HG03196 (cell line): Measurements from ENCODE around the gene COA8.
A peak's percentile ranks its signal among the peaks of the same experiment; 100 is the strongest.

Experiments
- ATAC-seq: cut with Tn5 transposase; IDR thresholded peaks from one replicate; pipeline ENCODE4 v1.9.1; 2021; ENCODE audit not compliant: unreplicated experiment

COA8 gene, protein sequence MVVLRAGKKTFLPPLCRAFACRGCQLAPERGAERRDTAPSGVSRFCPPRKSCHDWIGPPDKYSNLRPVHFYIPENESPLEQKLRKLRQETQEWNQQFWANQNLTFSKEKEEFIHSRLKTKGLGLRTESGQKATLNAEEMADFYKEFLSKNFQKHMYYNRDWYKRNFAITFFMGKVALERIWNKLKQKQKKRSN

DNA sequence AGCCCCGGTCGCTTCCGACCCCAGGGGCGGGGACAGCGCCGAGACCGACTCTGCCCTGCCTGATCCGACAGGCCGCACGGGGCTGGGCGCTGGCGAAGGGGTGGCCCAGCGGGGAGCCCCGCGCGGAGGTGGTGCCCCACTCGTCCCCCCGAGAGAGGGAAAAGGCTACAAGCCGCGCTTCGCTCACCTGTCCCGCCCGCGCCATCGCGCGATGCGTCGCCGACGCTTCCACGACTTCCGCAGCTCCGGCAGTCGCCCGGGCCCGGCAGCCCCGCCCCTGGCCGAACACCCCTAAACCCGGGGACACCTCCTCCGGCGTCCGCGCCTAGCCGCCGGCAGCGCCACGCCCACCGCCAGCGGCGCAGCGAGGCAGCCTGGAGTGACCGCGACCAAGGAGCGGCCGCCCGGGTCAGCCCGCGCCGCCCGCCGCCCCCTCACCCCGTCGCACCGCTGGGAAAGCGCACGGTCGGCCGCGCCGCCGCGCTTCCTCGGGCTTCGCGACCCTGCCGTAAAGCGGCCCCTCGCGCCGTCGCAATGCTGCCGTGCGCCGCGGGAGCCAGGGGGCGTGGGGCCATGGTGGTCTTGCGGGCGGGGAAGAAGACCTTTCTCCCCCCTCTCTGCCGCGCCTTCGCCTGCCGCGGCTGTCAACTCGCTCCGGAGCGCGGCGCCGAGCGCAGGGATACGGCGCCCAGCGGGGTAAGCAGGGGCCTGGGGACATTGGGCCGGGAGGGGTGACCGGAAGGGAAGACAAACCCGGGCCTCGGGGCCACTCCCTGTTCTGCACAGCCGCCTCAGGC lies at the start of gene COA8, which contains the start of gene BAG5:
TSS of gene COA8 (plus strand) at position 532 of the 797 bp plus-strand sequence. CDS start at position 574, 42 bp downstream.
TSS of gene BAG5 (minus strand) at position 229 of the 797 bp plus-strand sequence. CDS start 1,493 bp downstream, outside the sequence.
- peak; percentile 72 for ATAC-seq

DNA sequence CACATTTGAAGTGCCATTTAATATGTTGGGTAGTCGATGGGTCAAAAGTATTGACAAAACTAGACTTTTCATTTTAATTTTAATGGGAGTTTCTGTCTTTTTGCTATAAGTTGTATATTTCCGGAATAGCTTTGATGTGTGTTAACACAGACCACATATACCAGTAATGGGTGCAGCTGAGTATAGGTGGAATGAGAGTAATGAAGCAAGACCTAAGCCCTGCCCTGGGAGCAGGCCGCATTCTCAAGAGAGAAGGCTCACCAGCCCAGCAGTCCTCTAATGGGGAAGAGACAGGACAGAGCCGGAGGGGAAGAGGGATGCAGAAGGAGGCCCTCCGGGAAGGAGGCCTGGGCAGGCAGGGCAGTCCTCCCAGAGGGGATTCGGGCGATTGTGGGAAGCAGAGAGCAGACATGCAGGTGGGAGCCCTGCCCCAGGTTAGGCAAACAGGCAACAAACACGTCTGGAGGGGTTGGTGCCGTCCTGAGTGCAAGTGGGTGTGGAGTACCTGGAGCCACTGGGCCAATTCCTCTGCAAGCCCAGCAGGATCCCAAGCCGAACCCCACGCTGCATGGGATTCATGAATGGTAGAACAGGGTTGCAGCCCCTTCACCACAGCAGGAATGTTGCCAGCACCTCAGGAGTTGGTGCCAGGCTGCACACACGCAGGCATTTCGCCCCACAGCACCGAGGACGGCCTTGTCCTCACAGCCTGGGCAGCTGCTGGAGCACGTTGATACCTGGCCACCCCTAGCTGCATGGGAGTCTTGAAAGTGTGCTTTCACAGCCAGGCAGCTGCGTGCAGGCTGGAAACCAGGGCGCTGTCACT lies 48.0 kb upstream of the COA8 start:
- ATAC-seq = no peak

DNA sequence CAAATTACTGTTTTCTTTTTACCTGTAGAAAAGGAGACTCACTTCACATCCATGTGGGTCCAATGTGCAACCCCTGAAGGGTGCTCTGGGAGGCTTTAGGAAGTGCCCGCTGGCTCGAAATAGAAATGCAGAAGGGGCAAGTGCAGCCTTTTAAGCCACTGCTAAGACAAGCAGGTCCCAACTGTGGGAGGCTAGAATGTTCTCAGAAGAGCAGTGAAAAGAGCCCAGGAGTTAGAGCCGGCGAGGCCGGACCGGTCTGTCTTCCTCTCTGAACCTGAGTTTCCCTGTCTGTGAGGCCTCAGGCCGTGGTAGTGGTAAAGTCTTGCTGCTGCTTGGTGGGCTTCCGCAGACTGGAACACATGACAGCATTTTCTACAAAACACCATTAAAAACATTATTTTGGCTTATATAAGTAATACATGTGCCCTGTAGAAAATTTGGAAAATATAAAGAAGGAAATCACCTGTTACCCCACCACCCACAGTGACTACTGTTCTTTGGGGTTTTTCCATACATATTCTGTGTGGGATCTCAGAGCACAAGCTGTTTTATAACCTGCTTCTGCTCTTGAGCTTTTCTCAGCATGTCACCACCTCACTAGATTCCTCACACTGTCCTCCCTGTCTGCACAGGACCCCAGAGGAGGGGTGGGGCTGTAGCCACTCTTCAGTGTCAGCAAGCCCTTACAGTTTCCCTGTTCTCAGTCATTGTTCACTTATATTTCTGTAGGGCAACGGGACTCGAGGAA lies 46.2 kb upstream of the COA8 start:
- ATAC-seq = no peak

DNA sequence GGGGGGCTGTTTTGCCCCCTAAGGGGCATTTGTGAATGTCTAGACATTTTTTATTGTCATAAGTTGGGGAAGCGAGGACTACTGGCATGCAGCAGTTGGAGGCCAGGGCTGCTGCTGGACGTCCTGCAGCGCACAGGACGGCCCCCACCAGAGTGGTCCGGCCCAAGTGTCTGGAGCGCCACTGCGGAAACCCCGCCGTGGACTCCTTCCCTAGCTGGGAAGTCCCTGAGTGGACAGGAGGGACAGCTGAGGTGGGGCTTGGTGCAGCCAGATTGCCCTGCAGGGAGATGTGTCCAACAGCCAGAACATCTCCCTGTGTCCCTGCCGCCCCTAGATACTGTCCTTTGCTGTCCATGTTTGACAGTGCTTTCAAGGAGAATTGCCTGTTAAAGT lies 45.6 kb upstream of the COA8 start:
- no peak for ATAC-seq

DNA sequence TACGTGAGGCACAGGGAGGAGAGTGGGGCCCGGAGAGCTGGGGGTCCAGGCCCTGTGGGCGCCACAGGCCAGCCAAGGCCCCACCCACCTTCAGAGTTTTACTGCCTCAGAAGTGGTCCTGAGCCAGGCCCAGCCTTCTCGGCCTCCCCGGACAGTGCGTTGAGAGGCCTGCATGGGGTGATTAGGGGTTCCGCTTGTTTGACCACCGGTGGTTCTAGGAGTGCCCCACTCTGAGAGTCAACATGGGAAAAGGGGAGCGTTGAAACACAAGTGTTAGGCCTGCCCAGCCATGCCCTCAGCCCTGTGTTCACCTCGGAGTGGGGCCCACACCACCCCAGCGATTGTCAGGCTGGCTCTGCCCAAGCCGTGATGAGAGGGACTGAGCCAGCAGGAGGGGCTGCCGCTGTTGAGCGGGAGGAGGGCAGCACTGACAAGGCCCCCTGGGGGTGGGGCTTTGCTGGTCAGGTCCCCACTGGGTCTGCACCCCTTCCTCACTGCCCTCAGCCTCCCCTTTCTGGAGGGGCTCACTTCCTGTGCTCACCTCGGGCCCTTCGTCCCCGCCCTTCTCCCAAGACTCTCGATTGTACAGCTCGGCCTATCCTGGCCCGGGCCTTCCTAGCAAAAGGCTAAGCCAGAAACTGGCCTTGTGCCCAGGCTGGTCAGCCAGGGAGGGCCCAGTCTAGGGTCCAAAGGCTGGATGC lies 44.9 kb upstream of the COA8 start:
- no peak for ATAC-seq

DNA sequence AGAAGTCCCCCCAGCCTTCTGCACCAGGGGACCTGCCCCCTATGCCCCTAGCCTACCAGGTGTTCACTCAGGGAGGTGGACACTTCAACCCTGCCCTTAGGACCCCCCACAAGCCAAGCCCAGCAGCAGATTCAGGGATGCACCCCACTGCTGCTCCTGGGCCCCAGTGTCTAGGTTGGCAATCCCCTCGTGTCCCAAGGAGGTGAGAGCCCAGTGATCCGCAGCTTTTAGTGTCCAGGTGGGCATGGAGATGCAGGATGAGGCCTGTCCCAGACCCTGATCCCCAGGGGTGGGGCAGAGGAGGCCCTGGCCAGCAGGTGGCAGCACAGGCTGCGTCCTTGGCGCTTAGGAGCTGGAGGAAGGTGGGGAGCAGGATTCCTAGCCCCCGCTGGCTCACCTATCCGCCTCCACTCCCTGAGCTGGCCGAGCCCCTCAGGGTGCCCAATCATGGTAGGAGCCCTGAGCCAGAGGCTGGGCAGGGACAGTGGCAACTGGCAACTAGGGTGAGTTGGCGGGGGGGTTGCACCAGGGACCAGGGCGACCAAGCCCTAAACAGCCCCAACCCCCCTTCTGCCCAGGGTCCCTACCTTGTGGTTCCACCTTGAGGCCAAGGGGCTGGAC lies 44.2 kb upstream of the COA8 start:
- no peak for ATAC-seq

DNA sequence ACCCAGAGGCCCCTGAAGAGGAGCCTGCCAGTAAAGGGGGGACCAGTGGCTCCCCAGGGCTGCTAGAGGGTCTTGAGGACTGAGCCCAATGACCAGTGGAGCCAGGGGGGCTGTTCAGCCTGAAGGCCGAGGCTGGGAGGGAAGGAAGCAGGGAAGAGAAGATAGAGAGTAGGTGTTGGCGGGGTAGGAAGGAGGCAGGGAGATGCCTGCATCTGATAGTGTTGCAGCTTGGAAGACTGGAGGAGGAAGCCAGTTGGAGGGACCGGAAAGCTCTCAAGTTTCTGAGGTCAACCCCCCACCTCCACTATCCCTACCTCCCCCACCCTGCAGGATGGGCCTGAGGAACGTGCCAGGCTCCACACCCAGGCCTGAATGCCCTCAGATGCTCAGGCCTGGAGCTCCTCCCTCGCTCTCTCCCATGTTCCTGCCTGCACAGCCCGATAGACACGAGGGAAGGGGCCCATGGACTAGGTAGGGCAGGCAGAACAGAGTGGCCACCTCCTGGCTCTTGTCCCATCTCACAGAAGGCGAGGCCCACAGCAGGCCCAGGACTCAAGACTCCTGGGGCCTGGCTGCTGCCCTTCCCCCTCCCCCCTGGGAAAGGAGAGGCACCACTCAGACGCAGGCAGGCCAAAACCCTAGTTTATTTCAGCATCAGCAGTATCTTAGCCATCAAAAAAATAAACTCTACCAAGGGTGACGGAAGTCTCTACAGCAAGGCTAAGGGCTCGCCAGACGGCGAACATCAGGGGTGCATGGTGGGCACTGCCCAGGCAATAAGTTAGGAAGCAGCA lies 43.5 kb upstream of the COA8 start:
- no peak for ATAC-seq

DNA sequence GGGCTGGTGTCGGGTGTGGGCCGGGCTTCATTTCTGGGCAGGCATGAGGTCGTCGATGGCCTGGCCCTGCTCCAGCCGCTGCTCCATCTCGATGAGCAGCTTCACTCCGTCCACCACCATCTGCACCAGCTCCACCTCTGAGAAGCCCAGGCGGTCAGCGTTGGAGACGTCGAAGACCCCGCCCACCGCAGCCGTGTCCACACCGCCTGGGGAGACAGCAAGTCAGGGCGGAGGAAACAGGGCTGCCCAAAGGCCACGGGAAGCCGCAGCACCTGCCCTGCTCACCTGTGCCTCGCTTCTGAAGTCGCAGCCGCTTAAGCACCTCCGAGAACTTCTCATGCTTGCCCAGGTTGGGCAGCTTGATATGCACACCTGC lies 42.9 kb upstream of the COA8 start:
- ATAC-seq = no peak

DNA sequence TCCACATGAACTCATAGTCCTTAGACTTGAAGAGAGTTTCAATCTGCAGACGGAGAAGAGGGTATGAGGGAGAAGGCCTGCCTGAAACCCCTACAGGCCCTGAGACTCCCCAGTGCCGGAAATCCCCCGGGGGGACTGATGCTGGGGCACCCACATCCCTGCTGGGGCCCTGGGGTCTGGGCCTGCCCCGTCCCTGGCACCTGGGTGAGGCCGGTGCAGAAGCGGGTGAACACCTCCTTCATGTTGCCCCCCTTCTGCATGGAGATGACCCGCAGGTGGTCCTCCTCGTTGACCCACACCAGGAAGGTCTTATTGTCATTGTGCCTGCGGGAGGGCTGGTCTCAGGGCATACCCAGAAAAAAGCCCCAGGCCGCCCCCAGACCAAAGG lies 42.5 kb upstream of the COA8 start:
- no peak for ATAC-seq

DNA sequence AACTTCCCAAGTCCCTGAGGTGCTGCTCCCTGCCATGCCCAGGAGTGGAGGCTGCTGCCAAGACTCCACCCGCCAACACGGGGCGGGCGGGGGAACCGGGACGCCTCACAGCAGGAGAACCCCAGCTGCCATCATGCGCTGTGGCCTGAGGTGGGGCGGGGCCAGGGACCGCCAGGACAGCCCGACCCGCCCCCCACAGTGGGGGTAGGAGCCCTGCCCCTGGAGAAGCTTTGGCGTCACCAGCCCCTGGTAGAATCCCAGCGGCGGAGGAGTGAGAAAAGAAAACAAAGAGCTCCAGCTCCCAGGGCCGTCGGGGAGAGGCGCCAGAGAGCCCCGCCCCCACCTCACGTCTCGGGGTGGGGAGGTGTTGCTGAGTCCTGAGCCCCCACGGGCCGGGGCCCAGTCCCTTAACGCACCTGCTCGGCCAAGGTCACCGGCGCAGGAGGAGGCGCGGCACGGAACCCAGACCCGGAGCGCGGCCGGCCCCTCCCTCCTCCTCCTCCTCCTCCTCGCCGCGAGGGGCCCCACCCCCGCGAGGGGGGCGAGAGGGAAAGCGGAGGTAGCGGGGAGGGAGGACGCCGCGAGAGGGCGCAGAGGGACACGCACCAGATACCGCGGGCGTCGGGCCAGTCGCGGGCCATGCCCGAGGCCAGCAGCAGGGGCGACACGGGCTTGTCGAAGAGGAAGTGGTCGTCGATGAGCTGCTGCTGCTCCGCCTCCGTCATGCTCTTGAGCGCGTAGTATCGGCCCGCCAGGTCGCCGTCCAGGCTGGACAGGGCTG lies 41.9 kb upstream of the COA8 start:
- no peak for ATAC-seq

DNA sequence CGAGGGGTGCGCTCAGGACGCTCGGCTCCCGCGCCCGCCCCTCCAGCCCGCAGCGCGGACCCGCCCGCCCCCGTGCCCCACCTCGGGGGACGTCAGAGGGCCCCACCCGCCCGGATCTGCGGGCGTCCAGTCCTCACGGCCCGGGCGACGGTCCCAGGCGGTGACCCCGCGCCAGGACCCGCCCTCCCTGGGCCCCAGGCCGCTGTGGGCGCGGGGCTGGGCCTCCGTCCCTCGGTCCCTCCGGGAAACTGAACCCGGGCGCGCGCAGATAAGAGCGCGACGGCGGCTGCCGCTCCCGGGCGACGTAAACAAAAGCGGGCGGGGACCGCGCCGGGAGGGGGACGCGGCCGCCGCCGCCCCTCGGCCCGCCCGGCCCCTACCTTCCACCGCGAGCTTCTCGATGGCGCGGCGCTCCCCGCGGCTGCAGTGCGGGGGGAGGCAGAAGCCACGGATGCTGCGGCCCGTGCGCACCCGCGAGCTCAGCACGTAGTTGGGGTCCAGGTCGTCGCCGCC lies 41.3 kb upstream of the COA8 start:
- ATAC-seq = no peak

DNA sequence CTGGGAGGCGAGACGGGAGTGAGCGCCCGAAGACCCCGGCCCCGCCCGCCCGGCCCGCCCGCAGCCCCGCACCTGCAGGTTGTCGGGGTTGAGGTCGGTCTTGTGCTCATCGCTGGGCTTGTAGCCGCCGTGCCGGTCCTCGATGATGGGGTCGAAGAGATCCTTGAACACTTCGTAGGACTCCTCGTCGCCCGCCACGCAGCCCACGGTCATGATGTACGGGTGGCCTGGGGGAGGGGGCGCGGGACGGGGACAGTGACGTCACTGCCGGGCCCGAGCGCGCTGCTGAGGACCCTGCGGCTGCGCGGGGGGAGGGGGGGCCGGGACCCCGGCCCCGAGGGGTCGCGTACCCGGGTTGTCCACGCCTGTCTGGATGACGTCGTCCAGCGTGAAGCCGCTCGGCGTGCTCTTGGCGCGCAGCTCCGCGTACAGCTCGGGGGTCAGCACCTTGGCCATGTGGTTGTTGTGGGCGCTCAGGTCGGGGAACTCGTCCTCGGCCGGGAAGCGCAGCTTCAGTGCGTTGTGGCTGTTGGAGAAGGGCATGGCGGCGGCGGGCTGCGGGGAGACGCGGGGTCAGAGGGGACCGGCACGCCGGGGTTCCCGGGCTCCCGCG lies 40.7 kb upstream of the COA8 start:
- no peak for ATAC-seq

DNA sequence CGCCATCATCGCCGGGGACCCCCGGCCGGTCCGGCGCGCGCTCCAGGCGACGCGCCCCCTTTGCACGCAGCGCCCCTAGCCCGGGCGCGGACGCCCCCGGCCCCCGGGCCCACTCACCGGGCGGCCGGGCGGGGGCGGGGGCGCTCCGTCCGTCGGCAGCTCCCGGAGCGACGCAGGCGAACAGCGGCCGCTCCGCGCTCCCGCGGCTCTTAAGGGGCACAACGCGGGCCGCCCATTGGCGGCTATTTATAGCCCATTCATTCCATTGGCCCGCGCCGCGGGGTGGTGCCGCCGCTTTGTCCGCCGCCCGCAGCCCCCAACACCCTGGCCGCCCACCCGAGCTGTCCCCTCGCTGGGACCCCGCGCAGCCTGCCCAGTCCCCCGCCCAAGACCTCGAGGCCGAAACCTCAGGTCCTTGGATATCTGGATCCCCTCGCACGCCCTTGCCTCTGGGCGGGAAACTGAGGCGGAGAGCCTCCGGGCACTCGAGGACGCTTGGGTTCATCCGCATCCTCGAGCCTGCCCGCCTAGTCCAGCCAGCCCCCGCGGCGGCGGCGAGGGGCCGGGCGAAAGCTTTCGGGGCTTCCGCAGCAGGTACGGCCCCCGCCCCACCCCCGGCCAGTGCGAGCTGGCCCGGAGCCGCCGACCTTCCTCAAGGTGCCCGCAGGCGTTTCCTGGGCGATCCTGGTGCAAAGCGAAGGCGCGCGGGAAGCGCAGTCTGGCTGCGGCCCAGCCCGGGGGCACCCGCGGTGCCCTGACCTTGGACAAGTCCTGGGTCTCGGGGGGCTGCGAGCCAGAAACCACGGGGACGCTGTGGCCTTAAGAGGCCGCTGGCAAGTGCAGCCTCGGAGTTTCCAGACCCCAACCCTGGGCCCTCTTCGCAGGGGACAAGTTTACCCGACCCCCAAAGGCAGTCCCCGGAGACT lies 39.8 kb upstream of the COA8 start, which contains the start of gene CKB:
TSS of gene CKB (minus strand) at position 182 of the 926 bp plus-strand sequence. CDS start 337 bp downstream, outside the sequence.
- no peak for ATAC-seq

DNA sequence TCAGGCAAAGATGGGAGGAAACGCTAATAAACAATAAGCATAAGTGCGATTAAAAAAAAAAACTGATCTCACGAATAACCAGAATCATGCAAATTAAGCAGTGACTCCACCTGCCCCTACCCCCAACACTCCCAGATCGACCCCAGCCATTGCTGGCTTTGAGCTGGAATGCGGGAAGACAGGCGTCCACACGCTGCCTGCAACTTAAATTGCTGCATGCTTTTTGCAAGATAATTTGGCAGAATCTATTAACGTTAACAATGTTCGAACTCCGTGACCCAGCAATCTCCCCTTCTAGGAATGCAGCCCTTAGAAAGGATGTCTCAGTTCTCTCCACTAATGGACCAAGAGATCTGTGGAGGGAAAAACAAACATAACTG lies 39.2 kb upstream of the COA8 start:
- no peak for ATAC-seq

DNA sequence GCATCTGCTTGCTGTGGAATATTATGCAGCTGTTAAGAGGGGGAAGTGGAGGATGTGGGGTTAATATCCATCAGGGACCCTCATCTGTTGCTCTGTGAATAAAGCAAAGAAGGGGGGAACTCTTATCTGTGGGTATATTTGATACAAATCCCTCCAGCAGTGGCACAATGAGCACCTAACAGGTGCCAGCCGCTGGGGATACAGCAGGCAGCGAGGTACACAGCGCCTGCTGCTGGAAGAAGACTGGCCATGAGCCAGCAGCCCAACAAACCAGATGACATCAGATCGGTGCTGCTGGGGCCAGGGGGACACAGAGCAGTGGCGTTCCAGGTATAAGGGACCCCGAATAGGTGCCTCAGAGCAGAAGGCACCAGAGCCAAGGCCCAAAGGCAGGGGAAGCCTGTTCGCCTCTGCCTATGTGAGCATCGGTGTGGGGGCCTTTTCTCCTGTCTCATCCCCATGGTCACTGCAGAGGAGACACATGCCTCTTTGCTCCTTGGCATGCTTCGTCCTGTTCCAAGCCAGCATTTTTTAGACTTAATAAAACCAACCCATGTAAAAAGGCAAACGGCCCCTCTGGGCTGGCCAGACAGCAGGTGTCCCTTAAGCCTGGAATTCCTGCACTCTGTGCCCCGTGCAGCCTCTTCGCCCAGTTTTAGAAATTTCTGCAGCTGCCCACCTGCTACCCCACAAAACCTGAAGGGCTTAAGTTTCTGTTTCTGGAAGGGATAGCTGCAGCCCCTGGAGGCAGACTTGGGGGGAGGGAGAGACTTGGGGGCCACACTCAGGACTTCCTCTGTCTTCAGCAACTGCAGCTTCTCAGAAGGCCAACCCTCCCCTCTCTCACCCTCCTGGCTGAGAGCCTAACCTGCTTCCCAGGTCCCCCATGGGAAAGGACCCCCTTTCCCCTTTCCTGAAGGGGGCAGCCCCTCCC lies 38.5 kb upstream of the COA8 start:
- ATAC-seq = no peak
